ENCODE results near the gene VSIG4. TPM values are rescaled to one million over a fixed set of nuclear protein-coding genes. Genes with fewer than 3 reads are reported as not detected.

VSIG4 gene
- total and polyA plus RNA-seq, 2 of the 8 experiments (the other 6 are each of a cell fraction or from before 2014, with no cell fraction given): not detected

DNA sequence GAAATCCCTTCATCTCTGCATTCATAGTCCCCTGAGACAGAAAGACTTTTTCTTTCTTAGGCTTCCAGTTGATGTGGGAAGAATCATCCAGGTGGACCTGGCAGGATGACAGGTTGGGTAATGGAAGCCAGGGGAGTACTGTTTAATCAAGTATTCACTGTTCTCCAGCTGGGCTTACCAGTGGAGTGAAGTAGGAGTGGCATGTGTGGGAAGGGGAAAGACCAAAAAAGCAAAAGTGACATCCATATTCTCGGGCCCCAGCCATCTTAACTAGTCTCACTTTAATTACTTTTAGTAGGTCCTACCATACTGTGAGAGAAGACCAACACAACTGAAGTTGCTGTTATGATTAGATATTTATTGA is 18.5 kb downstream of the VSIG4 start:
- Histone ChIP-seq H4K5ac (ENCODE audit: insufficient read length, low read depth, low read length) (no peak overlapping the region), H2AFZ (ENCODE audit: low read length) (no peak overlapping the region), H3K36me3 (ENCODE audit: control insufficient read depth in 2 of 4, insufficient read depth in 4 of 4, low read length in 3 of 4) (no peaks in the 10 kb centered on the region), H3K9ac (replicated peaks in 1 of 4; ENCODE audit: extremely low read depth in 1 of 4, low read depth in 3 of 4, low read length in 3 of 4) (no peak overlapping the region), H3K4ac (replicated peaks; ENCODE audit: insufficient read length, low read depth, low read length) (no peak overlapping the region), H3K56ac (replicated peaks; ENCODE audit: insufficient read length, low read depth, low read length) (no peak overlapping the region), H3K23me2 (ENCODE audit: low read depth, low read length) (no peaks in the 10 kb centered on the region), H3K14ac (ENCODE audit: insufficient read length) (no peak overlapping the region), H3K79me1 (ENCODE audit: low read depth, low read length) (no peaks in the 10 kb centered on the region), H2BK20ac (ENCODE audit: low read length) (no peak overlapping the region), H2BK5ac (ENCODE audit: low read depth, low read length) (no peak overlapping the region), H3K23ac (ENCODE audit: insufficient read length) (no peak overlapping the region), H4K8ac (ENCODE audit: extremely low read depth, insufficient read depth, low read length) (no peak overlapping the region), H3K18ac (ENCODE audit: extremely low read depth, low read length) (no peak overlapping the region), H3K27me3 (replicated peaks in 1 of 4; ENCODE audit: control insufficient read depth in 3 of 4, extremely low read depth in 1 of 4, insufficient read depth in 3 of 4, low read length in 3 of 4) (no peaks in the 10 kb centered on the region), H3K27ac (ENCODE audit: low read depth, low read length) (no peak overlapping the region), H3K79me2 (ENCODE audit: control insufficient read depth in 1 of 2, insufficient read depth in 2 of 2, low read length in 2 of 2) (no peaks in the 10 kb centered on the region), H4K20me1 (replicated peaks in 1 of 2; ENCODE audit: control insufficient read depth in 1 of 2, insufficient read depth in 2 of 2, low read length in 2 of 2) (no peaks in the 10 kb centered on the region), H4K91ac (replicated peaks; ENCODE audit: insufficient read length, low read length) (no peak overlapping the region), H2BK12ac (ENCODE audit: low read depth, low read length) (no peak overlapping the region), H3K4me1 (replicated peaks in 1 of 4; ENCODE audit: control insufficient read depth in 3 of 4, insufficient read depth in 4 of 4, low read length in 3 of 4) (no peaks in the 10 kb centered on the region; a peak in 2 of 7 replicates), H2BK15ac (ENCODE audit: low read length) (no peak overlapping the region), H3K4me2 (ENCODE audit: insufficient read depth in 1 of 2, low read depth in 2 of 2, low read length in 2 of 2) (no peak overlapping the region), H2AK5ac (ENCODE audit: low read depth, low read length) (no peak overlapping the region), H2BK120ac (replicated peaks; ENCODE audit: low read depth, low read length) (no peak overlapping the region), H3K4me3 (ENCODE audit: extremely low read depth in 1 of 4, insufficient read depth in 2 of 4, low read depth in 3 of 4, low read length in 4 of 4) (no peak overlapping the region), H3K9me3 (ENCODE audit: insufficient read depth in 2 of 2, low read depth in 1 of 2, low read length in 1 of 2) (peaks cover 0 to 35% of the 10 kb centered on the region in 2 experiments; a peak in 1 of 4 replicates)
- DNase-seq (ENCODE audit: low read depth in 1 of 2, low spot score in 2 of 2): no peak
- FAIRE-seq: no peak
- TF ChIP-seq POLR2AphosphoS5 (IDR thresholded peaks at IDR 0.05; ENCODE audit: low read depth, low read length) (no peak), E2F6 (IDR thresholded peaks at IDR 0.05) (no peak), CREB1 (IDR thresholded peaks at IDR 0.05) (no peak)
- POLR2A ChIA-PET (ENCODE audit: partially characterized antibody): no interaction called here
- CTCF ChIA-PET (ENCODE audit: partially characterized antibody): no interaction called here
- no CpG with 5 or more reads among the region's 1 CpG for WGBS, 2 experiments (ENCODE audit: extremely low coverage in 1 of 2, insufficient coverage in 1 of 2, insufficient read length in 1 of 2, insufficient replicate concordance in 2 of 2, low coverage in 1 of 2, low lambda C conversion rate in 2 of 2, missing lambda C conversion rate in 1 of 2)

All from H1 (cell line).